SU-DHL-6 (cell line): ENCODE measurements around the gene EPHX1.

ENCODE experiments used
- CTCF ChIP-seq: fragments of 200-600 bp; sonication (generic); IDR thresholded peaks from one replicate; pipeline ENCODE4 v1.5.1; 2017; ENCODE audit warnings: antibody characterized with exemption, mild to moderate bottlenecking, low read length, moderate library complexity; ENCODE audit not compliant: insufficient read depth, poor library complexity, severe bottlenecking
- EZH2phosphoT487 ChIP-seq: fragments of 200-600 bp; sonication (generic), shearing (Covaris generic); conservative IDR thresholded peaks from 2 replicates; pipeline ENCODE4 v1.6.1; 2018; ENCODE audit warnings: mild to moderate bottlenecking, antibody characterized with exemption, low read length, moderate library complexity, mixed read lengths

GRCh38 chr1:225812488-225813213, 2.7 kb downstream of the EPHX1 start:
- no peak for TF ChIP-seq CTCF
- no peak for TF ChIP-seq EZH2phosphoT487
